Measurements from ENCODE around the gene RNPEPL1. TPM values are rescaled to one million over a fixed set of nuclear protein-coding genes. Genes with fewer than 3 reads are reported as not detected.

The RNPEPL1 gene
- total RNA-seq, 1 donor from 2014 or later = 42.5 TPM

DNA sequence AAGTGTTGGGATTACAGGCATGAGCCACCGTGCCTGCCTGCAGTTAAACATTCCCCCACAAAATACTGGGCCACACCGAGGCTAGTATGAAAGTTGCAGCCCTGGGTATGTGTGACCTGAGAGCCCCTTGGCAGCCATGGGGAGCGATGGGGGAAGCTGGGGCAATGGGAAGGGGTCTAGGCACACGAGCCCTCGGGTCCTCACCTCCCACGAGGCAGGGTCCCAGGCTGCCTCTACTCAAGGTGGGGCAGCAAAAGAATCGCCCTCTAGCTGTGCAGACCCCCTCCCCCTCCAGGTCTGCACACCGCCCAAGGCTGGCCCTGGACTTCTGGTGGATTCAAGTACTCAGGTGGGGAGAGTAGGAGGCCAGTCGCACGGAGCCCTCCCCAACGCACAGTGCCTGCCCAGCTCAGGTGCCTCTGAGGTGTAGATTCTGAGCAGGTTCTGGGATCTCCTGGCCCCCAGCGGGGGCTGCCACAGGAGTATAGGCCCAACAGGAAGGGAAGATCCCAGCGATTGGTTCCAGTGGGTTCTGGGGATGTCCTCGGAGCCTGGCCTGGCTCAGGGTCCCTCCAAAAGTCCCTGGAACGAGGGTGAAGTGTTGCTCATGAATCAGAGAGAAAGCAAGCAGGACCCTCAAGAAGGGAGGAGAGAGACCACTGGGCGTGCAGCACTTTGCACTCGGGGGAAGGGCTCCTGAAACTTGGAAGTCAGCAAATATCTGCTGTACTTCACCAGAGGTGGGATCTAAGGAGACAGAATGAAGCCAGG is 59.6 kb downstream of the RNPEPL1 start:
- no peak for DNase-seq

DNA sequence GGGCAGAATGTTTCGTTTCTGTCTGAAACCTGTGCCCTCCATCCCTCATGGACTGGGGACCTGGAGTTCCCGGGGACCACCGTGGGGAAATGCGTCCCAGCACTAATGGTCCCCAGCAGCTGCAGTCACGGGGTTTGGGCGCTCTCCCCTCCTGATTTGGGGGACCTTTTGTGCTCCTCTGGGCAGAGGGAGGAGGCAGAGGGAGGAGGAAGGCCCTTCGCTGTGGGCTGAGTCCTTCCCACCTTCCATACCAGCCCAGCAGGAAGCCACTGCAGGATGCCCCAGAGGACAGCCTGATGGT is 60.2 kb downstream of the RNPEPL1 start:
- DNase-seq = no peak

DNA sequence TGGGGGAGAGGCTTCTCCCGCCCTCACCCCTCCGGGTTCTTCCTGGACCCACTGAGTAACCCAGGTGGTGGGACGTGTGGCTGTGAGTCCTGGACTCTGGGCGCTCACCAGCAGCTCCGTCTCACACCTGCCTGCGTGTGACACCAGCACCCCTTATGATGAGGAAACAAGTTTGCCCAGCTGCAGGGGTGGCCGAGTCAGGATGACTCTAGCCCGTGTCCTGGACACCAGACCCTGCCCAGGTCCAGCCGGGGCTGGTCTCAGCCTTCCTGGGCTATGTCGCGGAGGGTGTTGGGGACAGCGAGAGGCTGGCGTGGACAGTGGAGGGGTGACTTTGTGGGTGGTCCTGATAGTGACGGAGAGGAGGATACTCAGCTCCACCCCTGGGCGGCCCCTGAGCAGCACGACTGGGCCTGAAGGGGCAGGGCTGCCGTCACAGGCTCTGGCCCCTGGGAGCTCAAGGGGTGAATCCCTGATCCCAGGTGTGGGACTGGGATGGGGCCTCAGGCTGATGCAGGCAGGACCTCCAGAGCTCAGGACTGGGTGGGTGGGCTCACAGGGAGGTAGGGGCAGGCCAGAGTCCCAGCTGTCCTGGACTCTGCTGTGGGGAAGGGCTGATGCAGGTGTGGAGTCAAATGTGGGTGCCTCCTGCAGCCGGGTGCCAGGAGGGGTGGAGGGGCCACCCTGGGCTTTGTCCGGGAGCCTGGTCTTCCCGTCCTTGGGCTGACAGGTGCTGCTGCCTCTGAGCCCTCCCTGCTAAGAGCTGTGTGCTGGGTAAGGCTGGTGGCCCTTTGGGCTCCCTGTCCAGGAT is 60.7 kb downstream of the RNPEPL1 start:
- no peak for DNase-seq

DNA sequence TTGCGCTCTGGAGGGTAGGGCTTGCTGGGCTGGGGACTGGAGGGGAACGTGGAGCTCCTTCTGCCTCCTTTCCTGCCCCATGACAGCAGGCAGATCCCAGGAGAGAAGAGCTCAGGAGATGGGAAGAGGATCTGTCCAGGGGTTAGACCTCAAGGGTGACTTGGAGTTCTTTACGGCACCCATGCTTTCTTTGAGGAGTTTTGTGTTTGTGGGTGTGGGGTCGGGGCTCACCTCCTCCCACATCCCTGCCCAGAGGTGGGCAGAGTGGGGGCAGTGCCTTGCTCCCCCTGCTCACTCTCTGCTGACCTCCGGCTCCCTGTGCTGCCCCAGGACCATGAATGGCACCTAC is 61.3 kb downstream of the RNPEPL1 start:
- no peak for DNase-seq

DNA sequence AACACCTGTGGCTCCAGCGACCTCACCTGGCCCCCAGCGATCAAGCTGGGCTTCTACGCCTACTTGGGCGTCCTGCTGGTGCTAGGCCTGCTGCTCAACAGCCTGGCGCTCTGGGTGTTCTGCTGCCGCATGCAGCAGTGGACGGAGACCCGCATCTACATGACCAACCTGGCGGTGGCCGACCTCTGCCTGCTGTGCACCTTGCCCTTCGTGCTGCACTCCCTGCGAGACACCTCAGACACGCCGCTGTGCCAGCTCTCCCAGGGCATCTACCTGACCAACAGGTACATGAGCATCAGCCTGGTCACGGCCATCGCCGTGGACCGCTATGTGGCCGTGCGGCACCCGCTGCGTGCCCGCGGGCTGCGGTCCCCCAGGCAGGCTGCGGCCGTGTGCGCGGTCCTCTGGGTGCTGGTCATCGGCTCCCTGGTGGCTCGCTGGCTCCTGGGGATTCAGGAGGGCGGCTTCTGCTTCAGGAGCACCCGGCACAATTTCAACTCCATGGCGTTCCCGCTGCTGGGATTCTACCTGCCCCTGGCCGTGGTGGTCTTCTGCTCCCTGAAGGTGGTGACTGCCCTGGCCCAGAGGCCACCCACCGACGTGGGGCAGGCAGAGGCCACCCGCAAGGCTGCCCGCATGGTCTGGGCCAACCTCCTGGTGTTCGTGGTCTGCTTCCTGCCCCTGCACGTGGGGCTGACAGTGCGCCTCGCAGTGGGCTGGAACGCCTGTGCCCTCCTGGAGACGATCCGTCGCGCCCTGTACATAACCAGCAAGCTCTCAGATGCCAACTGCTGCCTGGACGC is 61.9 kb downstream of the RNPEPL1 start:
- no peak for DNase-seq

Other genes starting within 250 kb of the RNPEPL1 start
- gene GPC1, start 132.8 kb upstream of the RNPEPL1 start, total RNA-seq = 8.3 and 11.3 TPM in 2 replicates
- 6.3 and 6.8 TPM in 2 replicates for gene ANKMY1, start 10.5 kb upstream of the RNPEPL1 start, total RNA-seq
- gene DUSP28, start 8.1 kb upstream of the RNPEPL1 start, total RNA-seq = 1.9 and 2.4 TPM in 2 replicates
- gene CAPN10, start 18.2 kb downstream of the RNPEPL1 start, total RNA-seq = 31.0 and 40.8 TPM in 2 replicates
- gene GPR35, start 57.0 kb downstream of the RNPEPL1 start, total RNA-seq = 0.33 and 0.85 TPM in 2 replicates
- not detected in 2 replicates for gene AQP12B, start 114.4 kb downstream of the RNPEPL1 start, total RNA-seq
- not detected in 2 replicates for gene AQP12A, start 123.4 kb downstream of the RNPEPL1 start, total RNA-seq

Measured in dermis blood vessel endothelial cell (primary cell).